Activated CD4-positive, alpha-beta T cell treated with anti-CD3 and anti-CD28 coated beads for 36 hours (primary cell): ENCODE measurements around the gene OR52A1. TPM values are rescaled to one million over a fixed set of nuclear protein-coding genes. Genes with fewer than 3 reads are reported as not detected.

Experiments used
- total RNA-seq, 2 experiments: library from RNA; stranded (reverse); gene quantifications; one replicate each; pipeline ENCODE4 v1.2.3, GENCODE V29; 2021

The OR52A1 gene
- total RNA-seq, 2 experiments from 2014 or later: not detected

Other genes starting within 250 kb of the OR52A1 start
- gene OR51G2, start 235.4 kb downstream of the OR52A1 start, total RNA-seq: not detected
- gene OR51G1, start 230.4 kb downstream of the OR52A1 start, total RNA-seq: not detected
- not detected for gene OR51A4, start 207.2 kb downstream of the OR52A1 start, total RNA-seq
- gene OR51A2, start 199.0 kb downstream of the OR52A1 start, total RNA-seq: not detected
- not detected for gene OR51L1, start 159.9 kb downstream of the OR52A1 start, total RNA-seq
- not detected for gene OR52J3, start 108.2 kb downstream of the OR52A1 start, total RNA-seq
- not detected for gene OR52E2, start 95.1 kb downstream of the OR52A1 start, total RNA-seq
- gene OR52E1, start 85.2 kb downstream of the OR52A1 start, total RNA-seq: not detected
- not detected for gene OR52A5, start 16.4 kb downstream of the OR52A1 start, total RNA-seq
- not detected for gene OR51V1, start 45.9 kb upstream of the OR52A1 start, total RNA-seq
- gene HBB, start 72.3 kb upstream of the OR52A1 start, total RNA-seq: not detected
- gene HBD, start 79.7 kb upstream of the OR52A1 start, total RNA-seq: not detected
- not detected for gene HBG1, start 95.1 kb upstream of the OR52A1 start, total RNA-seq
- not detected for gene HBG2, start 100.0 kb upstream of the OR52A1 start, total RNA-seq
- gene HBE1, start 115.2 kb upstream of the OR52A1 start, total RNA-seq: not detected
- gene OR51B4, start 147.2 kb upstream of the OR52A1 start, total RNA-seq: not detected
- not detected for gene OR51B2, start 169.5 kb upstream of the OR52A1 start, total RNA-seq
- not detected for gene OR51B5, start 188.8 kb upstream of the OR52A1 start, total RNA-seq
- not detected for gene OR51B6, start 196.8 kb upstream of the OR52A1 start, total RNA-seq
- gene OR51M1, start 229.1 kb upstream of the OR52A1 start, total RNA-seq: not detected